GF-D8 (cell line): ENCODE measurements around the gene FTL.

ENCODE experiments used
- DNase-seq: peaks from one replicate; lab custom pipeline; 2025; lab: John Stamatoyannopoulos, UW

The FTL gene

GRCh38 chr19:48946463-48947257 lies 18.4 kb upstream of the FTL start:
- DNase-seq: no peak

- no peak for DNase-seq
Measured at GRCh38 chr19:48947258-48947542, 17.9 kb upstream of the FTL start.

- DNase-seq: no peak
Measured at GRCh38 chr19:48950159-48950558, 14.9 kb upstream of the FTL start.

GRCh38 chr19:48950830-48951519 lies 14.1 kb upstream of the FTL start:
- DNase-seq: no peak

GRCh38 chr19:48953141-48953540 lies 12.0 kb upstream of the FTL start:
- no peak for DNase-seq

GRCh38 chr19:48953990-48954594 lies 11.0 kb upstream of the FTL start:
- DNase-seq: no peak

GRCh38 chr19:48954595-48955307 lies 10.4 kb upstream of the FTL start, which contains the start of gene BAX:
Gene BAX, plus strand, starts transcription at chr19:48954875. Its CDS starts 54 bp downstream, at chr19:48954929.
- peak; percentile 75 for DNase-seq

GRCh38 chr19:48955308-48955958 lies 9.7 kb upstream of the FTL start:
- no peak for DNase-seq

GRCh38 chr19:48958006-48958405 lies 7.1 kb upstream of the FTL start:
- no peak for DNase-seq

- no peak for DNase-seq
Measured at GRCh38 chr19:48959341-48960239, 5.5 kb upstream of the FTL start.

GRCh38 chr19:48961051-48961649 lies 4.0 kb upstream of the FTL start:
- DNase-seq: no peak

GRCh38 chr19:48961673-48962028 lies 3.5 kb upstream of the FTL start:
- DNase-seq: no peak

GRCh38 chr19:48962029-48962848 lies 2.9 kb upstream of the FTL start:
- DNase-seq: peak; percentile 66

- no peak for DNase-seq
Measured at GRCh38 chr19:48962849-48963165, 2.3 kb upstream of the FTL start.

- DNase-seq: peak; percentile 29
Measured at GRCh38 chr19:48963371-48964204, 1.5 kb upstream of the FTL start.

- DNase-seq: no peak
Measured at GRCh38 chr19:48964205-48965039, 687 bp upstream of the FTL start.

- peak; percentile 28 for DNase-seq
Measured at GRCh38 chr19:48965806-48966540, 864 bp downstream of the FTL start.
